ENCODE measurements around the gene ZNF253.

Gene ZNF253

DNA sequence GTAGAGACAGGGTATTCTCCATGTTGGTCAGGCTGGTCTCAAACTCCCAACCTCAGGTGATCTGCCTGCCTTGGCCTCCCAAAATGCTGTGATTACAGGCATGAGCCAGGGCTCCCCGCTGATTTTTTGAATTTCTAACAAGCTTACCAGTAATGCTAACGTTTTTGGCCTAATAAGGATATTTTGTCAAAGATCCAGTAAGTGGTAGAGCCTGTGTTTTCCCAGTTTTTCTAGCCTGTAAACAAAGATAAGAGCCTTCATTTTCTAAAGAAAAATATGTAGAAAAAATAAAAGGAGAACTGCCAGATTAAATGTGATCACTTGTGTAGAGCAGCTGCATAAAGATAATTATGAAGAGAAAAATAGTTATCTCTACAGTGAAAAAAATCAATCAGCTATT lies 72.8 kb downstream of the ZNF253 start:
- DNase-seq (ENCODE audit: extremely low read depth, low read depth): no peak
- no peak for TF ChIP-seq CTCF (IDR thresholded peaks at IDR 0.05; ENCODE audit: low read depth, low read length)

DNA sequence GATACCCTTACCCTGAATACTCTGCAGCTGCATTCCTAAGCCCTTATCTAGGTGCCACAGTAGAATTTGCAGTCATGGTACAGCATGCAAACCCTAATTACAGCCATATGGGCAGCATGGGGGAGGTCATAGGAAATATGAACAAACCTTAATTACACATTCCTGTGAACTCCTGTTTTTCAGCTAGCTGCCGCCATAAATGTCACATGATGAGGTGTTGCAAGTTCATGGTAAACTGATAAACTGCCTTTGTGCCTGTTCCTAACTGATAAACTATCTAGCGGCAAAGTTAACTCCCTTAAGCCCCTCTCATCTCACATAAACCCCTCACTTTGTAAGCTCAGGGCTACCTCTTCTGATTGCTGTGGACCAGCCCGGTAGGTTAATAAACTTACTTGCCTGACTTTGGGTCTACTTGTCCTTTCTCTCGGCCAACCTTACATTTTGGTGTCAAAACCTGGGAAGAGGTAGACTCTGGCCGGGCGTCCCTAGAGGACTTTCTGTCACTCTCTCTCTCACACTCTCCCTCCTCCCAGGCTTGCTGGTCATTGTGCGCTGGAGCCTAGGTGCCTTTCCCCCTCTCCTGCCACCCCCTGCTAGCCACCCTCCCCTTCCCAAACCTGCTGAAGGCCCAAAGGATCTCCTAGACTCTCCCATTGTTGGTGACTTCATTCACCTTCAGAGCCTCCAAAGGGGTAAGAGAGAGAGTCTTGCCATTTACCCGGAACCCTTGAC lies 78.3 kb downstream of the ZNF253 start:
- no peak for TF ChIP-seq CTCF (IDR thresholded peaks at IDR 0.05; ENCODE audit: low read depth, low read length)
- no peak for DNase-seq (ENCODE audit: extremely low read depth, low read depth)
